Mesendoderm (in vitro differentiated cells): ENCODE measurements around the gene NIPAL4.

Source experiments
- DNase-seq: peaks from one replicate; pipeline ENCODE4 v3.0.0; 2013
- H2AK5ac ChIP-seq: 2 replicates; pipeline ENCODE4 v1.6.1; 2013; ENCODE audit warnings: low read length, inconsistent platforms
- H2BK120ac ChIP-seq: 2 replicates; pipeline ENCODE4 v1.6.1; 2013; ENCODE audit warnings: low read depth, mild to moderate bottlenecking, low read length, moderate library complexity, mixed read lengths
- H2BK15ac ChIP-seq: replicated peaks from 2 replicates; pipeline ENCODE4 v1.6.1; 2013; ENCODE audit warnings: low read depth, mild to moderate bottlenecking, moderate library complexity
- H2BK5ac ChIP-seq: 2 replicates; pipeline ENCODE4 v1.6.1; 2013; ENCODE audit warnings: low read length, inconsistent platforms
- H3K18ac ChIP-seq: 2 replicates; pipeline ENCODE4 v1.6.1; 2013; ENCODE audit warnings: mild to moderate bottlenecking, low read length, mixed read lengths
- H3K23ac ChIP-seq: one replicate; pipeline ENCODE4 v1.6.1; 2013; ENCODE audit warnings: low read length
- H3K27ac ChIP-seq: 2 replicates; pipeline ENCODE4 v1.5.1; 2013; ENCODE audit warnings: low read depth, mild to moderate bottlenecking, inconsistent platforms, low read length, moderate library complexity
- H3K27me3 ChIP-seq: 2 replicates; pipeline ENCODE4 v1.6.1; 2013; ENCODE audit warnings: low read length, control low read depth, mild to moderate bottlenecking, inconsistent platforms; ENCODE audit not compliant: insufficient read depth, poor library complexity
- H3K36me3 ChIP-seq: 2 replicates; pipeline ENCODE4 v1.6.1; 2013; ENCODE audit warnings: low read length, inconsistent platforms; ENCODE audit not compliant: control insufficient read depth, insufficient read depth
- H3K4ac ChIP-seq: one replicate; pipeline ENCODE4 v1.6.1; 2013; ENCODE audit warnings: low read depth, mild to moderate bottlenecking, low read length, moderate library complexity
- H3K4me1 ChIP-seq: 2 replicates; pipeline ENCODE4 v1.6.1; 2013; ENCODE audit warnings: low read depth, low read length, inconsistent platforms; ENCODE audit not compliant: control insufficient read depth
- H3K4me2 ChIP-seq: 2 replicates; pipeline ENCODE4 v1.6.1; 2013; ENCODE audit warnings: low read length
- H3K4me3 ChIP-seq: 2 replicates; pipeline ENCODE4 v1.5.1; 2013; ENCODE audit warnings: mild to moderate bottlenecking, low read length
- H3K56ac ChIP-seq: one replicate; pipeline ENCODE4 v1.6.1; 2013; ENCODE audit warnings: low read length
- H3K79me1 ChIP-seq: 2 replicates; pipeline ENCODE4 v1.6.1; 2013; ENCODE audit warnings: low read length, inconsistent platforms
- H3K79me2 ChIP-seq: 2 replicates; pipeline ENCODE4 v1.6.1; 2013; ENCODE audit warnings: mild to moderate bottlenecking, low read length; ENCODE audit not compliant: control insufficient read depth, insufficient read depth
- H3K9ac ChIP-seq: 2 replicates; pipeline ENCODE4 v1.6.1; 2013; ENCODE audit warnings: low read length, inconsistent platforms
- H4K5ac ChIP-seq: one replicate; pipeline ENCODE4 v1.6.1; 2013; ENCODE audit warnings: low read length
- H4K8ac ChIP-seq: one replicate; pipeline ENCODE4 v1.6.1; 2013; ENCODE audit warnings: low read depth, mild to moderate bottlenecking, control low read depth, low read length, moderate library complexity
- WGBS: extraction: QIAGEN DNeasy Blood & Tissue Kit; methylation state at CpG from one replicate; pipeline ENCODE4 v1.1.7; 2013; ENCODE audit warnings: low lambda C conversion rate, missing lambda C conversion rate; ENCODE audit not compliant: insufficient coverage; ENCODE audit errors: extremely low coverage; 5-methylcytosine and 5-hydroxymethylcytosine counted together

The NIPAL4 gene

GRCh38 chr5:157492886-157493285 lies 32.9 kb downstream of the NIPAL4 start:
- Histone ChIP-seq H3K4me3 (no peak overlapping the region), H3K23ac (no peak overlapping the region), H3K4me2 (no peak overlapping the region), H3K36me3 (peaks cover 46% of the 10 kb centered on the region), H3K27ac (no peak overlapping the region), H2AK5ac (no peak overlapping the region), H3K56ac (no peak overlapping the region), H3K4ac (no peak overlapping the region), H2BK5ac (no peak overlapping the region), H2BK15ac (no peak overlapping the region), H3K79me2 (no peaks in the 10 kb centered on the region), H3K79me1 (peaks cover 9% of the 10 kb centered on the region), H3K9ac (no peak overlapping the region), H4K5ac (no peak overlapping the region), H4K8ac (no peak overlapping the region), H3K4me1 (no peaks in the 10 kb centered on the region), H3K18ac (no peak overlapping the region), H3K27me3 (no peaks in the 10 kb centered on the region), H2BK120ac (no peak overlapping the region)
- WGBS = no CpG with 5 or more reads among the region's 9 CpGs
- no peak for DNase-seq

DNA sequence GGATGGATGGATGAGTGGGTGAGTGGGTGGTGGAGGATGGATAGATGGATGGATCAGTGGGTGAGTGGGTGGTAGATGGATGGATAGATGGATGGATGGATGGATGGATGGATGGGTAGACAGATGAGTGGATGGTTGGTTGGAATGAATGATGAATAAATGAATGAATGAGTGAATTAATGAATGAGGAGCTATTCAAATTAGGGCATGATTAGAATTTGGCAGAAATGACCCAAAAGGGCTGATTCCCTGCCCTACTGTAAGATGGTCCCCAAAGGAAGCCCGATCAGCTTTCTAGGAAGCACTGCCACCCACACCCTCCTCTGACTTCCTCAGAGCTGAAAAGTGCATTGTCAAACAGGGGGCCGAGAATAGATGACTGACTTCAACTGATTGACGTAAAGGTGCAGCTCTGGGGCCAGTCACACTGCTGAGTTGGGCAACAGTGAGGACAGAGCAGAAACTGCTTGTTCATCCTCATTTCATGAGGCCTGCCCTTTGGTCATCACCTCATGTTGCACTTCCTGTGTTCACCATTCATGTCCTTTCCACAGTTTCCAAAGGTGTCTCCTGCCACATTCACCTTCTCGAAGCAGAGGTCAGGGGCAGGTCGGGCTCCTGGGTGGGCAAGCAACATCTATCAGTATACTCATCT lies 34.3 kb downstream of the NIPAL4 start:
- Histone ChIP-seq H4K5ac (no peak overlapping the region), H3K4me1 (no peaks in the 10 kb centered on the region), H3K23ac (no peak overlapping the region), H2BK120ac (no peak overlapping the region), H2BK15ac (no peak overlapping the region), H2AK5ac (no peak overlapping the region), H3K36me3 (peaks cover 46% of the 10 kb centered on the region), H3K27me3 (no peaks in the 10 kb centered on the region), H3K27ac (no peak overlapping the region), H3K4ac (no peak overlapping the region), H3K56ac (no peak overlapping the region), H3K4me3 (no peak overlapping the region), H3K18ac (no peak overlapping the region), H4K8ac (no peak overlapping the region), H3K79me2 (no peaks in the 10 kb centered on the region), H2BK5ac (no peak overlapping the region), H3K79me1 (peaks cover 10% of the 10 kb centered on the region), H3K9ac (no peak overlapping the region), H3K4me2 (no peak overlapping the region)
- WGBS = no CpG with 5 or more reads among the region's 5 CpGs
- no peak for DNase-seq

- no CpG with 5 or more reads among the region's 8 CpGs for WGBS
- Histone ChIP-seq H3K36me3 (peaks cover 49% of the 10 kb centered on the region), H3K56ac (no peak overlapping the region), H3K4me3 (no peak overlapping the region), H3K23ac (no peak overlapping the region), H3K4me1 (no peaks in the 10 kb centered on the region), H2BK15ac (no peak overlapping the region), H3K27ac (no peak overlapping the region), H2BK120ac (no peak overlapping the region), H3K4me2 (no peak overlapping the region), H3K79me2 (no peaks in the 10 kb centered on the region), H3K79me1 (peaks cover 10% of the 10 kb centered on the region), H3K4ac (no peak overlapping the region), H3K18ac (no peak overlapping the region), H3K27me3 (no peaks in the 10 kb centered on the region), H2BK5ac (no peak overlapping the region), H3K9ac (no peak overlapping the region), H2AK5ac (no peak overlapping the region), H4K5ac (no peak overlapping the region), H4K8ac (no peak overlapping the region)
- DNase-seq = no peak
Measured at GRCh38 chr5:157496864-157497263, 36.9 kb downstream of the NIPAL4 start.

DNA sequence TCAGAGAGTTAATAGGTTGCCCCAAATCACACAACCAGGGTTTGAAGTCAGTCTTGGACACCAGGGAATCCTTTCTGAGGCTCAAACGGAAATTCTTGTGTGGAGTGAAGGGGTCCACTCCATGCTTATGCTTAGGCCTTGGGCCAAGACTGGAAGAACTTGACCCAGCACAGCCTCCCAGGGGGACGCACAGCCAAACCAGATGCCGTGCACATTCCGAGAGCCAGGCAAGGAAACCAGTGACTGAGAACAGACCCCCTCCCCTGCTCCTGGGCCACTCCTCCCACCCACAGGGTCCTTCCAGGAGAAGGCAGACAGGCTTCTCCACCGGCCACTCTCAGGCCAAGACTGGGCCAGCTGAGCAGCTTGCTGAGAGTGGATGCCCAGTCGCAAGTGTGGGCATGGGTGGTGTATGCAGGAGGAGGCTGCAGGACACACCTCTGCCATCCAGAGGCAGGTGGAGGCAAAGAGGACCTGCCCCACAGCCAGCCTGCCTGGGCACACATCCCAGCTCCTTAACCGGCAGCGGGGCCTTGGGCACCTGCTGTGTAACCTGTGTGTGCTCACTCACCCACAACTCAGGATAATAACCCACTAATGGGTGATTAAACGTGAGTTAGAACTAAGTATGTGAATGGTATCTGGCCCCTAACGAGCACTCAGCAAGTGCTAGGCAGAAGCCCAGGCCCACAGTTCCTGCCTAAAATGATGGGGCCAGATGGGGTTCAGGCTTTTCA lies 38.0 kb downstream of the NIPAL4 start:
- Histone ChIP-seq H3K36me3 (peaks cover 51% of the 10 kb centered on the region), H4K5ac (no peak overlapping the region), H3K27me3 (no peaks in the 10 kb centered on the region), H3K4me3 (no peak overlapping the region), H3K9ac (no peak overlapping the region), H2AK5ac (no peak overlapping the region), H3K23ac (no peak overlapping the region), H2BK120ac (no peak overlapping the region), H3K4ac (no peak overlapping the region), H4K8ac (no peak overlapping the region), H3K4me1 (no peaks in the 10 kb centered on the region), H3K18ac (no peak overlapping the region), H3K4me2 (no peak overlapping the region), H2BK15ac (no peak overlapping the region), H2BK5ac (no peak overlapping the region), H3K27ac (no peak overlapping the region), H3K79me2 (no peaks in the 10 kb centered on the region), H3K56ac (no peak overlapping the region), H3K79me1 (peaks cover 16% of the 10 kb centered on the region)
- WGBS = no CpG with 5 or more reads among the region's 10 CpGs
- DNase-seq = no peak

- no peak overlapping the region for H4K5ac ChIP-seq
- H3K27ac ChIP-seq = no peak overlapping the region
- no peaks in the 10 kb centered on the region for H3K4me1 ChIP-seq
- H3K79me2 ChIP-seq = no peaks in the 10 kb centered on the region
- H3K18ac ChIP-seq = no peak overlapping the region
- no peak overlapping the region for H2BK15ac ChIP-seq
- no peak for DNase-seq
- no peak overlapping the region for H3K4ac ChIP-seq
- no peaks in the 10 kb centered on the region for H3K27me3 ChIP-seq
- no peak overlapping the region for H3K56ac ChIP-seq
- no peak overlapping the region for H3K23ac ChIP-seq
- H3K36me3 ChIP-seq = peaks cover 53% of the 10 kb centered on the region
- no peak overlapping the region for H2AK5ac ChIP-seq
- H3K79me1 ChIP-seq = peaks cover 22% of the 10 kb centered on the region
- no peak overlapping the region for H3K4me3 ChIP-seq
- H3K4me2 ChIP-seq = no peak overlapping the region
- H4K8ac ChIP-seq = no peak overlapping the region
- H2BK5ac ChIP-seq = no peak overlapping the region
- H2BK120ac ChIP-seq = no peak overlapping the region
- no CpG with 5 or more reads among the region's 8 CpGs for WGBS
- no peak overlapping the region for H3K9ac ChIP-seq
Measured at GRCh38 chr5:157502143-157502647, 42.2 kb downstream of the NIPAL4 start.
